Calu3 (cell line): ENCODE results near the gene TCF12. TPM values are rescaled to one million over a fixed set of nuclear protein-coding genes. Genes with fewer than 3 reads are reported as not detected.

ENCODE experiments used
- BruUV-seq: library from RNA; stranded (reverse); fragments of 400-500 nt; replicated peaks from 2 replicates; lab custom pipeline; 2021; lab: Mats Ljungman, UMichigan
- CTCF ChIA-PET: fragments of 300-600 bp; sonication (Branson Sonifier 250); formaldehyde crosslinking; loops from one replicate; lab custom pipeline; 2022; ENCODE audit warnings: antibody characterized with exemption; lab: Charles Lee
- DNase-seq: peaks from one replicate; pipeline ENCODE4 v3.0.0; 2022
- H3K27ac Mint-ChIP-seq: one replicate; pipeline ENCODE4 v1.8.0; 2022; ENCODE audit warnings: mixed read lengths; ENCODE audit not compliant: unreplicated experiment
- H3K27me3 Mint-ChIP-seq: one replicate; pipeline ENCODE4 v1.8.0; 2022; ENCODE audit warnings: mixed read lengths; ENCODE audit not compliant: unreplicated experiment
- H3K36me3 Mint-ChIP-seq: one replicate; pipeline ENCODE4 v1.8.0; 2022; ENCODE audit warnings: mild to moderate bottlenecking, moderate library complexity, mixed read lengths; ENCODE audit not compliant: insufficient read depth, unreplicated experiment
- H3K4me1 Mint-ChIP-seq: one replicate; pipeline ENCODE4 v1.8.0; 2022; ENCODE audit warnings: mild to moderate bottlenecking, low read depth, mixed read lengths; ENCODE audit not compliant: unreplicated experiment
- H3K4me3 Mint-ChIP-seq: one replicate; pipeline ENCODE4 v1.8.0; 2022; ENCODE audit warnings: mild to moderate bottlenecking, low read depth, moderate library complexity, mixed read lengths; ENCODE audit not compliant: unreplicated experiment
- H3K9me3 Mint-ChIP-seq: one replicate; pipeline ENCODE4 v1.8.0; 2022; ENCODE audit warnings: low read depth, mixed read lengths; ENCODE audit not compliant: unreplicated experiment
- intact Hi-C: fragments of 100-400 bp; cut with micrococcal nuclease; formaldehyde crosslinking; loops from one replicate; pipeline ENCODE4 v1.10.0; 2022; ENCODE audit not compliant: unreplicated experiment
- total RNA-seq: library from RNA; stranded (reverse); gene quantifications from 2 replicates; pipeline ENCODE4 v1.2.3, GENCODE V29; 2022
- TF ChIP-seq, protein P1 (sequence below): fragments of 200-600 bp; IDR thresholded peaks from one replicate; pipeline ENCODE4 v1.8.0; 2022; ENCODE audit warnings: antibody characterized with exemption; ENCODE audit not compliant: unreplicated experiment

TCF12 gene
- total RNA-seq, 1 experiment from 2014 or later, result 127 TPM

- intact Hi-C loops, result no loop called here
- BruUV-seq, result no TSS peak
- Mint-ChIP-seq H3K9me3 (no peaks in the 10 kb centered on the region), H3K4me3 (no peak overlapping the region), H3K27ac (no peak overlapping the region), H3K4me1 (no peaks in the 10 kb centered on the region), H3K27me3 (no peaks in the 10 kb centered on the region), H3K36me3 (peaks cover 6% of the 10 kb centered on the region)
- TF ChIP-seq, protein P1, sequence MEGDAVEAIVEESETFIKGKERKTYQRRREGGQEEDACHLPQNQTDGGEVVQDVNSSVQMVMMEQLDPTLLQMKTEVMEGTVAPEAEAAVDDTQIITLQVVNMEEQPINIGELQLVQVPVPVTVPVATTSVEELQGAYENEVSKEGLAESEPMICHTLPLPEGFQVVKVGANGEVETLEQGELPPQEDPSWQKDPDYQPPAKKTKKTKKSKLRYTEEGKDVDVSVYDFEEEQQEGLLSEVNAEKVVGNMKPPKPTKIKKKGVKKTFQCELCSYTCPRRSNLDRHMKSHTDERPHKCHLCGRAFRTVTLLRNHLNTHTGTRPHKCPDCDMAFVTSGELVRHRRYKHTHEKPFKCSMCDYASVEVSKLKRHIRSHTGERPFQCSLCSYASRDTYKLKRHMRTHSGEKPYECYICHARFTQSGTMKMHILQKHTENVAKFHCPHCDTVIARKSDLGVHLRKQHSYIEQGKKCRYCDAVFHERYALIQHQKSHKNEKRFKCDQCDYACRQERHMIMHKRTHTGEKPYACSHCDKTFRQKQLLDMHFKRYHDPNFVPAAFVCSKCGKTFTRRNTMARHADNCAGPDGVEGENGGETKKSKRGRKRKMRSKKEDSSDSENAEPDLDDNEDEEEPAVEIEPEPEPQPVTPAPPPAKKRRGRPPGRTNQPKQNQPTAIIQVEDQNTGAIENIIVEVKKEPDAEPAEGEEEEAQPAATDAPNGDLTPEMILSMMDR, result no peak
- CTCF ChIA-PET, result interaction anchor here (0.6 kb wide), 2 partner anchors 22 to 27 kb away, joined by 3 to 4 read pairs; no protein-coding TSS in a partner anchor
- DNase-seq, result no peak
Measured at GRCh38 chr15:57196865-57197264, 278.4 kb downstream of the TCF12 start.

DNA sequence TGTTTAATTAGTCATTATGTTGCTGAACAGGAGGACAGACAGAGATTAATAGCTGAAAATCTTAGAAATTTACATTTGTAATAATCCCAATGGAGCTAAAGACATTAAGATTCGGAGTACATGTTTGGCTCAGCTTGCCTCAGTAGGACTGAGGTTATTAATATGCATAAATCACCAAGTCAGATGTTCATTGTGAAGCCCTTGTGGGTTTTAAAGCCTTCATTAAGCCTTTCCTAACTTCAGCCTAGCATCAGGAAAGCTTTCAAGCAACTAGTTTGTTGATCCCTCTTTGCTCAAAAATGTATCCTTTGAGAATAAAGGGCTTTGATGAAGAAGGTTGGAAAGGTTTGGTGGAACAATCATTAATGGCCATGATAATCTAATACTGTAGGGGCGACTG lies 279.7 kb downstream of the TCF12 start:
- Mint-ChIP-seq H3K27ac (no peak overlapping the region), H3K36me3 (no peaks in the 10 kb centered on the region), H3K9me3 (no peaks in the 10 kb centered on the region), H3K27me3 (no peaks in the 10 kb centered on the region), H3K4me1 (no peaks in the 10 kb centered on the region), H3K4me3 (no peak overlapping the region)
- TF ChIP-seq, protein P1, result no peak
- CTCF ChIA-PET, result interaction anchor here (0.6 kb wide), 1 partner anchor 165 kb away, joined by 3 read pairs; no protein-coding TSS in a partner anchor
- no peak for DNase-seq
- intact Hi-C loops, result no loop called here
- no TSS peak for BruUV-seq

DNA sequence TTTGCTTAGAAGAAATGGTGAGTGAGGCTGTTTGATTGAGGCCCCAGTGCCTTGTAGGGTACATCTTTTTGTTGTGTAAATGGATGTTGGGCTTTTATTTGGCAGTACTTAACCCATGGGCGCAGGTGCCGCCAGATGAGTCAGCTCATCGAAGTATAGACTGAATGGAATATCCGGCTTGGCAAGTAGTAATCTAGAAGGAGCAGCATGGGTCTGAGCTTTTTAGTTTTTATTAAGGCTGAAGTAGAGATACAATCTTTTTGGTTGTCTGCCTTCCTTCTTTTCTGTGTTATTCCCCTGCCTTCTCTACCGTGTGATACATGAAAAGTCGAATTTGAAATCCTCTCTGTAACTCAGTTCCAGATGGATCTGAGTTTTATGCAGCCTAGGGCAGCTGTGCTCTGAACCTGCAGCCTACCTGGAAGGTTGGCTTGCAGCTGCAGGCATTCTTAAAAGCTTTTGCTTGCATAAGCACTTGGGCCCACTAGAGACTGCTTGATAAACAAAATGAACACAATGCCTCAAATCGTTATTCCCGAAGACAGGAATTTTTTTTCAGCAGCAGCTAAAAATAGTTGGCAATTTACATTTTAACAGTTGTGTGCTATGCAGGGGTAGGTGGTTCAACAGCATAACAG lies 280.3 kb downstream of the TCF12 start:
- Mint-ChIP-seq H3K36me3 (no peaks in the 10 kb centered on the region), H3K4me3 (no peak overlapping the region), H3K27ac (no peak overlapping the region), H3K9me3 (no peaks in the 10 kb centered on the region), H3K4me1 (no peaks in the 10 kb centered on the region), H3K27me3 (no peaks in the 10 kb centered on the region)
- BruUV-seq, result no TSS peak
- intact Hi-C loops, result no loop called here
- CTCF ChIA-PET, result interaction anchor here (0.6 to 0.9 kb wide), 3 partner anchors 164 to 434 kb away, joined by 3 read pairs; no protein-coding TSS in a partner anchor
- TF ChIP-seq, protein P1, result no peak
- no peak for DNase-seq

DNA sequence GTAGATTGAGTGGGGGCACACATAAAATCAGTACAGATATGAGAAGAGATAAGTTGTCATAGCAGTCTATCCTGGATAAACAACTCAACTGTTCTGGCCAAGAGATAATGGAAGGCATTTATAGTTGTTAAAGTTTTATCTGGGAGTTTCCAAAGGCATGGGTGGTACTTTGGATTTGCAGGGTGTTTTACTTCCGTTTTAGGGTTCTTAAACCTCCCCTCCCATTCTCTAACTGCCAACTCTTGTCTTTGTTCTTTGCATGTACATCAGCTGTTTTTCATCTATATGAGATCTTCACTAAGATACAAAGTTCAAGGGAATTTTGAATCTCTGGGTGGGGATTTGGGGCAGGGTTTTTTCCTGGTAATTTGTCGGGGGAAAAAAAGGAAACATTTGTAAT lies 283.1 kb downstream of the TCF12 start:
- H3K4me3 Mint-ChIP-seq, result no peak overlapping the region
- intact Hi-C loops, result no loop called here
- H3K27ac Mint-ChIP-seq, result no peak overlapping the region
- H3K36me3 Mint-ChIP-seq, result no peaks in the 10 kb centered on the region
- TF ChIP-seq, protein P1, result no peak
- CTCF ChIA-PET, result no interaction called here
- no TSS peak for BruUV-seq
- H3K27me3 Mint-ChIP-seq, result no peaks in the 10 kb centered on the region
- H3K4me1 Mint-ChIP-seq, result no peaks in the 10 kb centered on the region
- DNase-seq, result no peak
- H3K9me3 Mint-ChIP-seq, result no peaks in the 10 kb centered on the region
